GM23338 (cell line): ENCODE measurements around the gene INTS6L. TPM values are rescaled to one million over a fixed set of nuclear protein-coding genes. Genes with fewer than 3 reads are reported as not detected.

Source experiments
- ATAC-seq: fragments of 200-7000 bp; cut with Tn5 transposase; 3 replicates; pipeline ENCODE4 v1.9.1; 2020
- DNase-seq: peaks from one replicate; pipeline ENCODE4 v3.0.0-alpha.2; 2015; ENCODE audit warnings: low spot score
- H2AFZ ChIP-seq: fragments of 200-600 bp; sonication (generic); 2 replicates; pipeline ENCODE4 v1.8.0; 2016; ENCODE audit warnings: antibody characterized with exemption, mild to moderate bottlenecking, moderate library complexity
- H3F3A ChIP-seq: fragments of 200-600 bp; sonication (generic); replicated peaks from 2 replicates; pipeline ENCODE4 v1.8.0; 2017; ENCODE audit warnings: antibody characterized with exemption, mixed run types, low read depth
- H3K27ac ChIP-seq: fragments of 200-600 bp; sonication (generic); 2 replicates; pipeline ENCODE4 v1.6.1; 2016; ENCODE audit warnings: low read depth
- H3K27me3 ChIP-seq: fragments of 200-600 bp; sonication (generic); 2 replicates; pipeline ENCODE4 v1.8.0; 2016; ENCODE audit warnings: mild to moderate bottlenecking, mixed run types, moderate library complexity; ENCODE audit not compliant: insufficient read depth
- H3K36me3 ChIP-seq: fragments of 200-600 bp; sonication (generic); 2 replicates; pipeline ENCODE4 v1.8.0; 2016; ENCODE audit warnings: mild to moderate bottlenecking; ENCODE audit not compliant: insufficient read depth
- H3K4me1 ChIP-seq: fragments of 200-600 bp; sonication (generic); 2 replicates; pipeline ENCODE4 v1.8.0; 2016; ENCODE audit warnings: mild to moderate bottlenecking, moderate library complexity; ENCODE audit not compliant: insufficient read depth
- H3K4me2 ChIP-seq: fragments of 200-600 bp; sonication (generic); 2 replicates; pipeline ENCODE4 v1.7.1; 2017; ENCODE audit warnings: mixed run types
- H3K4me3 ChIP-seq: fragments of 200-600 bp; sonication (generic); 2 replicates; pipeline ENCODE4 v1.6.1; 2016; ENCODE audit warnings: mixed run types
- H3K79me2 ChIP-seq: fragments of 200-600 bp; sonication (generic); replicated peaks from 2 replicates; pipeline ENCODE4 v1.8.0; 2017; ENCODE audit warnings: mild to moderate bottlenecking; ENCODE audit not compliant: insufficient read depth
- H3K9me2 ChIP-seq: fragments of 200-600 bp; sonication (generic); 2 replicates; pipeline ENCODE4 v1.8.0; 2017; ENCODE audit not compliant: insufficient read depth
- H4K20me1 ChIP-seq: fragments of 200-600 bp; sonication (generic); replicated peaks from 2 replicates; pipeline ENCODE4 v1.8.0; 2017; ENCODE audit warnings: mild to moderate bottlenecking; ENCODE audit not compliant: insufficient read depth
- H3K27ac Mint-ChIP-seq: 2 replicates; pipeline ENCODE4 v1.8.0; 2020; ENCODE audit warnings: inconsistent platforms, mild to moderate bottlenecking, moderate library complexity, mixed read lengths
- H3K27me3 Mint-ChIP-seq: 3 replicates; pipeline ENCODE4 v1.8.0; 2022; ENCODE audit warnings: low read depth, mild to moderate bottlenecking, moderate library complexity, mixed read lengths, inconsistent platforms; ENCODE audit not compliant: insufficient read depth, poor library complexity
- H3K36me3 Mint-ChIP-seq: 3 replicates; pipeline ENCODE4 v1.8.0; 2021; ENCODE audit warnings: low read depth, mild to moderate bottlenecking, inconsistent platforms, moderate library complexity, mixed read lengths
- H3K4me1 Mint-ChIP-seq: 3 replicates; pipeline ENCODE4 v1.8.0; 2020; ENCODE audit warnings: mild to moderate bottlenecking, inconsistent platforms, mixed read lengths
- H3K4me3 Mint-ChIP-seq: 3 replicates; pipeline ENCODE4 v1.8.0; 2021; ENCODE audit warnings: moderate library complexity, mild to moderate bottlenecking, inconsistent platforms, mixed read lengths
- H3K9me3 Mint-ChIP-seq: 3 replicates; pipeline ENCODE4 v1.8.0; 2020; ENCODE audit warnings: moderate library complexity, mild to moderate bottlenecking, inconsistent platforms, mixed read lengths
- CREB1 ChIP-seq: fragments of 250-450 bp; sonication (Bioruptor Pico); IDR thresholded peaks from 2 replicates; pipeline ENCODE4 v1.5.0; 2020; ENCODE audit warnings: low read depth, mild to moderate bottlenecking, moderate library complexity
- EZH2 ChIP-seq: fragments of 200-600 bp; sonication (generic); IDR thresholded peaks from one replicate; pipeline ENCODE4 v1.8.0; 2017; ENCODE audit warnings: antibody characterized with exemption, mild to moderate bottlenecking, low read depth; ENCODE audit not compliant: unreplicated experiment
- JUNB ChIP-seq: IDR thresholded peaks from one replicate; pipeline ENCODE4 v1.6.1; 2016; ENCODE audit warnings: antibody characterized with exemption; ENCODE audit not compliant: unreplicated experiment
- NANOG ChIP-seq: IDR thresholded peaks from 2 replicates; pipeline ENCODE4 v1.6.1; 2016; ENCODE audit warnings: antibody characterized with exemption, borderline replicate concordance
- POLR2AphosphoS5 ChIP-seq: IDR thresholded peaks from 2 replicates; pipeline ENCODE4 v1.6.1; 2016; ENCODE audit warnings: antibody characterized with exemption, low read depth
- STAT1 ChIP-seq: IDR thresholded peaks from one replicate; pipeline ENCODE4 v1.6.1; 2016; ENCODE audit warnings: antibody characterized with exemption; ENCODE audit not compliant: unreplicated experiment
- polyA plus RNA-seq: library from polyadenylated mRNA; unstranded; fragments of >200 nt; fragmentation: Nextera tagmentation; extraction: Ambion mirVana; gene quantifications from 2 replicates; pipeline ENCODE4 v1.2.1, GENCODE V29; 2016
- total RNA-seq: library from RNA; depleted of rRNA; stranded (reverse); fragments of >200 nt; shearing (Covaris generic); gene quantifications from 2 replicates; pipeline ENCODE4 v1.2.3, GENCODE V29; 2014
- TF ChIP-seq, protein P1 (sequence below), 2 experiments: fragments of 200-600 bp in 1 of 2; sonication (generic) in 1 of 2; conservative IDR thresholded peaks; 2 replicates each; pipeline versions ENCODE4 v1.5.1 to v1.6.1; 2016 to 2017; ENCODE audit warnings: antibody characterized with exemption in 2 of 2, low read depth in 2 of 2, mild to moderate bottlenecking in 2 of 2, moderate library complexity in 1 of 2
- TF ChIP-seq, protein P2 (sequence below): fragments of 250-450 bp; sonication (Bioruptor Pico); IDR thresholded peaks from 2 replicates; pipeline ENCODE4 v1.5.0; 2020; ENCODE audit warnings: mild to moderate bottlenecking, moderate library complexity
- TF ChIP-seq, protein P3 (sequence below): IDR thresholded peaks from one replicate; pipeline ENCODE4 v1.6.1; 2018; ENCODE audit warnings: antibody characterized with exemption; ENCODE audit not compliant: unreplicated experiment

INTS6L gene
- total and polyA plus RNA-seq, 2 experiments from 2014 or later = 4.5 to 6.4 TPM

DNA sequence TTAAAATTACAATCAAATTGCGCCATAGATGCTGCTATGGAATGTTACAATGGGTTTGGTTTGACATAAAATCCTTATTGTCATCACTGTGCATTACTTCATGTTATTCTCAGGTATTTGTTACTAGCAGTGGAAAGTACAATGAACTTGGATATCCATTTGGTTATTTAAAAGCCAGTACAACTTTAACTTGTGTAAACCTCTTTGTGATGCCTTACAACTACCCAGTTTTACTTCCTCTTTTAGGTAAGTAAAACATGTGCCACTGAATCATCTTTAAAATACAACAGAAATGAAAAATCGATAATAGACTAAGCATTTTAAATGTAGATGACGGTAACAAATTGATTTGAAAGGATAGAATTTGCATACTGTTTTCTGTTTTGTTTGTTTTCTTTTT, 35.6 kb downstream of the INTS6L start:
- Histone ChIP-seq H3K9me2 (no peaks in the 10 kb centered on the region), H3K79me2 (no peaks in the 10 kb centered on the region), H3F3A (no peaks in the 10 kb centered on the region), H4K20me1 (no peaks in the 10 kb centered on the region), H3K4me2 (0 out of 2 replicates have a peak overlapping the region, but pooled peaks have one; percentile 18), H2AFZ (no peak overlapping the region), H3K4me3 (no peak overlapping the region), H3K27ac (no peak overlapping the region), H3K4me1 (peaks cover 3% of the 10 kb centered on the region; the same call in 1 of the 2 replicates), H3K36me3 (no peaks in the 10 kb centered on the region), H3K27me3 (no peaks in the 10 kb centered on the region)
- Mint-ChIP-seq H3K4me3 (no peak overlapping the region), H3K27me3 (no peaks in the 10 kb centered on the region), H3K4me1 (peaks cover 4% of the 10 kb centered on the region; the same call in 2 of the 3 replicates), H3K9me3 (no peaks in the 10 kb centered on the region), H3K36me3 (peaks cover 3% of the 10 kb centered on the region; the same call in 1 of the 3 replicates), H3K27ac (no peak overlapping the region)
- no peak for DNase-seq
- TF ChIP-seq, protein P1, sequence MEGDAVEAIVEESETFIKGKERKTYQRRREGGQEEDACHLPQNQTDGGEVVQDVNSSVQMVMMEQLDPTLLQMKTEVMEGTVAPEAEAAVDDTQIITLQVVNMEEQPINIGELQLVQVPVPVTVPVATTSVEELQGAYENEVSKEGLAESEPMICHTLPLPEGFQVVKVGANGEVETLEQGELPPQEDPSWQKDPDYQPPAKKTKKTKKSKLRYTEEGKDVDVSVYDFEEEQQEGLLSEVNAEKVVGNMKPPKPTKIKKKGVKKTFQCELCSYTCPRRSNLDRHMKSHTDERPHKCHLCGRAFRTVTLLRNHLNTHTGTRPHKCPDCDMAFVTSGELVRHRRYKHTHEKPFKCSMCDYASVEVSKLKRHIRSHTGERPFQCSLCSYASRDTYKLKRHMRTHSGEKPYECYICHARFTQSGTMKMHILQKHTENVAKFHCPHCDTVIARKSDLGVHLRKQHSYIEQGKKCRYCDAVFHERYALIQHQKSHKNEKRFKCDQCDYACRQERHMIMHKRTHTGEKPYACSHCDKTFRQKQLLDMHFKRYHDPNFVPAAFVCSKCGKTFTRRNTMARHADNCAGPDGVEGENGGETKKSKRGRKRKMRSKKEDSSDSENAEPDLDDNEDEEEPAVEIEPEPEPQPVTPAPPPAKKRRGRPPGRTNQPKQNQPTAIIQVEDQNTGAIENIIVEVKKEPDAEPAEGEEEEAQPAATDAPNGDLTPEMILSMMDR (conservative IDR thresholded peaks at IDR 0.05; ENCODE audit: low read depth in 2 of 2) = no peak
- TF ChIP-seq NANOG (no peak), JUNB (no peak), POLR2AphosphoS5 (no peak), CREB1 (CRISPR knock-in tag) (no peak), EZH2 (no peak)
- ATAC-seq = no peak

DNA sequence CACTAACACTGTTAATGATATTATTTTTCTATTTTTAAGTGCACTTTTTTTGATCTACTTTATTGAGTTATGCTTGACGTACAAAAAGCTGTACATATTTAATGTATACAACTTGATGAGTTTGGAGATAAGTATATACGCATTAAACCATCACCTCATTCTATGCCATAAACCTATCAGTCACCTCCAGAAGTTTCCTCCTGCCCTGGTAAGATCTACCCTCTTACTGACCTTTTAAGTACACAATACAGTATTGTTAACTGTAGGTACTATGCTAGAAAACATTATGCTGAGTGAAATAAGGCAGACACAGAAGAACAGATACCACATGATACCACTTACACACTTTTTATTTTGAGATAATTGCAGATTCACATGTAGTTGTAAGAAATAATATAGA, 36.9 kb downstream of the INTS6L start:
- no peak overlapping the region for H3K4me2 ChIP-seq
- H3K36me3 ChIP-seq = no peaks in the 10 kb centered on the region
- no peak overlapping the region for H3K4me3 ChIP-seq
- no peak overlapping the region for H3K27ac ChIP-seq
- DNase-seq (no peak), ATAC-seq (no peak)
- H3K4me1 Mint-ChIP-seq = peaks cover 4% of the 10 kb centered on the region; the same call in 2 of the 3 replicates
- peaks cover 3% of the 10 kb centered on the region; the same call in 1 of the 2 replicates for H3K4me1 ChIP-seq
- no peaks in the 10 kb centered on the region for H3K9me2 ChIP-seq
- H3K27me3 Mint-ChIP-seq = no peaks in the 10 kb centered on the region
- no peaks in the 10 kb centered on the region for H4K20me1 ChIP-seq
- H3K36me3 Mint-ChIP-seq = peaks cover 3% of the 10 kb centered on the region; the same call in 1 of the 3 replicates
- no peaks in the 10 kb centered on the region for H3F3A ChIP-seq
- H3K27me3 ChIP-seq = no peaks in the 10 kb centered on the region
- no peak overlapping the region for H2AFZ ChIP-seq
- TF ChIP-seq, protein P2, sequence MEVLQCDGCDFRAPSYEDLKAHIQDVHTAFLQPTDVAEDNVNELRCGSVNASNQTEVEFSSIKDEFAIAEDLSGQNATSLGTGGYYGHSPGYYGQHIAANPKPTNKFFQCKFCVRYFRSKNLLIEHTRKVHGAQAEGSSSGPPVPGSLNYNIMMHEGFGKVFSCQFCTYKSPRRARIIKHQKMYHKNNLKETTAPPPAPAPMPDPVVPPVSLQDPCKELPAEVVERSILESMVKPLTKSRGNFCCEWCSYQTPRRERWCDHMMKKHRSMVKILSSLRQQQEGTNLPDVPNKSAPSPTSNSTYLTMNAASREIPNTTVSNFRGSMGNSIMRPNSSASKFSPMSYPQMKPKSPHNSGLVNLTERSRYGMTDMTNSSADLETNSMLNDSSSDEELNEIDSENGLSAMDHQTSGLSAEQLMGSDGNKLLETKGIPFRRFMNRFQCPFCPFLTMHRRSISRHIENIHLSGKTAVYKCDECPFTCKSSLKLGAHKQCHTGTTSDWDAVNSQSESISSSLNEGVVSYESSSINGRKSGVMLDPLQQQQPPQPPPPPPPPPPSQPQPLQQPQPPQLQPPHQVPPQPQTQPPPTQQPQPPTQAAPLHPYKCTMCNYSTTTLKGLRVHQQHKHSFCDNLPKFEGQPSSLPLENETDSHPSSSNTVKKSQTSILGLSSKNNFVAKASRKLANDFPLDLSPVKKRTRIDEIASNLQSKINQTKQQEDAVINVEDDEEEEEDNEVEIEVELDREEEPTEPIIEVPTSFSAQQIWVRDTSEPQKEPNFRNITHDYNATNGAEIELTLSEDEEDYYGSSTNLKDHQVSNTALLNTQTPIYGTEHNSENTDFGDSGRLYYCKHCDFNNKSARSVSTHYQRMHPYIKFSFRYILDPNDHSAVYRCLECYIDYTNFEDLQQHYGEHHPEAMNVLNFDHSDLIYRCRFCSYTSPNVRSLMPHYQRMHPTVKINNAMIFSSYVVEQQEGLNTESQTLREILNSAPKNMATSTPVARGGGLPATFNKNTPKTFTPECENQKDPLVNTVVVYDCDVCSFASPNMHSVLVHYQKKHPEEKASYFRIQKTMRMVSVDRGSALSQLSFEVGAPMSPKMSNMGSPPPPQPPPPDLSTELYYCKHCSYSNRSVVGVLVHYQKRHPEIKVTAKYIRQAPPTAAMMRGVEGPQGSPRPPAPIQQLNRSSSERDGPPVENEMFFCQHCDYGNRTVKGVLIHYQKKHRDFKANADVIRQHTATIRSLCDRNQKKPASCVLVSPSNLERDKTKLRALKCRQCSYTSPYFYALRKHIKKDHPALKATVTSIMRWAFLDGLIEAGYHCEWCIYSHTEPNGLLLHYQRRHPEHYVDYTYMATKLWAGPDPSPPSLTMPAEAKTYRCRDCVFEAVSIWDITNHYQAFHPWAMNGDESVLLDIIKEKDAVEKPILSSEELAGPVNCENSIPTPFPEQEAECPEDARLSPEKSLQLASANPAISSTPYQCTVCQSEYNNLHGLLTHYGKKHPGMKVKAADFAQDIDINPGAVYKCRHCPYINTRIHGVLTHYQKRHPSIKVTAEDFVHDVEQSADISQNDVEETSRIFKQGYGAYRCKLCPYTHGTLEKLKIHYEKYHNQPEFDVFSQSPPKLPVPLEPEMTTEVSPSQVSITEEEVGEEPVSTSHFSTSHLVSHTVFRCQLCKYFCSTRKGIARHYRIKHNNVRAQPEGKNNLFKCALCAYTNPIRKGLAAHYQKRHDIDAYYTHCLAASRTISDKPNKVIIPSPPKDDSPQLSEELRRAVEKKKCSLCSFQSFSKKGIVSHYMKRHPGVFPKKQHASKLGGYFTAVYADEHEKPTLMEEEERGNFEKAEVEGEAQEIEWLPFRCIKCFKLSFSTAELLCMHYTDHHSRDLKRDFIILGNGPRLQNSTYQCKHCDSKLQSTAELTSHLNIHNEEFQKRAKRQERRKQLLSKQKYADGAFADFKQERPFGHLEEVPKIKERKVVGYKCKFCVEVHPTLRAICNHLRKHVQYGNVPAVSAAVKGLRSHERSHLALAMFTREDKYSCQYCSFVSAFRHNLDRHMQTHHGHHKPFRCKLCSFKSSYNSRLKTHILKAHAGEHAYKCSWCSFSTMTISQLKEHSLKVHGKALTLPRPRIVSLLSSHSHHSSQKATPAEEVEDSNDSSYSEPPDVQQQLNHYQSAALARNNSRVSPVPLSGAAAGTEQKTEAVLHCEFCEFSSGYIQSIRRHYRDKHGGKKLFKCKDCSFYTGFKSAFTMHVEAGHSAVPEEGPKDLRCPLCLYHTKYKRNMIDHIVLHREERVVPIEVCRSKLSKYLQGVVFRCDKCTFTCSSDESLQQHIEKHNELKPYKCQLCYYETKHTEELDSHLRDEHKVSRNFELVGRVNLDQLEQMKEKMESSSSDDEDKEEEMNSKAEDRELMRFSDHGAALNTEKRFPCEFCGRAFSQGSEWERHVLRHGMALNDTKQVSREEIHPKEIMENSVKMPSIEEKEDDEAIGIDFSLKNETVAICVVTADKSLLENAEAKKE = no peak
- TF ChIP-seq STAT1 (no peak), NANOG (no peak)
- TF ChIP-seq, protein P3, sequence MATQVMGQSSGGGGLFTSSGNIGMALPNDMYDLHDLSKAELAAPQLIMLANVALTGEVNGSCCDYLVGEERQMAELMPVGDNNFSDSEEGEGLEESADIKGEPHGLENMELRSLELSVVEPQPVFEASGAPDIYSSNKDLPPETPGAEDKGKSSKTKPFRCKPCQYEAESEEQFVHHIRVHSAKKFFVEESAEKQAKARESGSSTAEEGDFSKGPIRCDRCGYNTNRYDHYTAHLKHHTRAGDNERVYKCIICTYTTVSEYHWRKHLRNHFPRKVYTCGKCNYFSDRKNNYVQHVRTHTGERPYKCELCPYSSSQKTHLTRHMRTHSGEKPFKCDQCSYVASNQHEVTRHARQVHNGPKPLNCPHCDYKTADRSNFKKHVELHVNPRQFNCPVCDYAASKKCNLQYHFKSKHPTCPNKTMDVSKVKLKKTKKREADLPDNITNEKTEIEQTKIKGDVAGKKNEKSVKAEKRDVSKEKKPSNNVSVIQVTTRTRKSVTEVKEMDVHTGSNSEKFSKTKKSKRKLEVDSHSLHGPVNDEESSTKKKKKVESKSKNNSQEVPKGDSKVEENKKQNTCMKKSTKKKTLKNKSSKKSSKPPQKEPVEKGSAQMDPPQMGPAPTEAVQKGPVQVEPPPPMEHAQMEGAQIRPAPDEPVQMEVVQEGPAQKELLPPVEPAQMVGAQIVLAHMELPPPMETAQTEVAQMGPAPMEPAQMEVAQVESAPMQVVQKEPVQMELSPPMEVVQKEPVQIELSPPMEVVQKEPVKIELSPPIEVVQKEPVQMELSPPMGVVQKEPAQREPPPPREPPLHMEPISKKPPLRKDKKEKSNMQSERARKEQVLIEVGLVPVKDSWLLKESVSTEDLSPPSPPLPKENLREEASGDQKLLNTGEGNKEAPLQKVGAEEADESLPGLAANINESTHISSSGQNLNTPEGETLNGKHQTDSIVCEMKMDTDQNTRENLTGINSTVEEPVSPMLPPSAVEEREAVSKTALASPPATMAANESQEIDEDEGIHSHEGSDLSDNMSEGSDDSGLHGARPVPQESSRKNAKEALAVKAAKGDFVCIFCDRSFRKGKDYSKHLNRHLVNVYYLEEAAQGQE = no peak
- H3K79me2 ChIP-seq = no peaks in the 10 kb centered on the region
- H3K4me3 Mint-ChIP-seq = no peak overlapping the region
- no peak overlapping the region for H3K27ac Mint-ChIP-seq
- H3K9me3 Mint-ChIP-seq = no peaks in the 10 kb centered on the region
